K562 (cell line): ENCODE results near the gene MTA2. TPM values are rescaled to one million over a fixed set of nuclear protein-coding genes. Genes with fewer than 3 reads are reported as not detected.
"Not testable (repeated sequence)": the region's sequence is repeated elsewhere in the genome, so short reads cannot be mapped to it uniquely, and the experiment has no call there.

Source experiments
- ATAC-seq: fragments of 200-7000 bp; cut with Tn5 transposase; 3 replicates; pipeline ENCODE4 v1.9.1; 2020; ENCODE audit warnings: moderate library complexity
- BruUV-seq: library from RNA; stranded (reverse); fragments of 400-500 nt; replicated peaks from 2 replicates; lab custom pipeline; 2021; lab: Mats Ljungman, UMichigan
- CTCF ChIA-PET: fragments of 300-600 bp; formaldehyde crosslinking; extraction: SDS; loops from one replicate; lab custom pipeline; 2021; ENCODE audit warnings: low intra/inter-chr PET ratio; lab: Yijun Ruan, JAX
- POLR2A ChIA-PET: fragments of 300-600, 350-650 bp; sonication (Branson Sonifier 250); formaldehyde crosslinking; extraction: SDS; loops from one replicate; lab custom pipeline; 2021; ENCODE audit warnings: antibody characterized with exemption, inconsistent platforms; lab: Yijun Ruan, JAX
- DNase-seq, 4 experiments: peaks; one replicate each; pipeline versions ENCODE4 v3.0.0 to v3.0.0-alpha.2; 2011 to 2018; ENCODE audit warnings: low spot score in 3 of 4, mixed read lengths in 3 of 4; ENCODE audit errors: extremely low read depth in 1 of 4
- FAIRE-seq: peaks from 2 replicates; lab custom pipeline; 2011; peaks lifted over from hg19 to GRCh38; lab: Jason Lieb, UNC
- H2AFZ ChIP-seq: 2 replicates; pipeline ENCODE4 v1.6.0; 2011; ENCODE audit warnings: low read depth, low read length, control low read depth, inconsistent platforms
- H3K27ac ChIP-seq: fragments of 200-600 bp; 3 replicates; pipeline ENCODE4 v1.8.0; 2011; ENCODE audit warnings: low read depth, mild to moderate bottlenecking, control low read depth, inconsistent platforms, low read length, moderate library complexity, mixed read lengths; ENCODE audit errors: extremely low read depth
- H3K27me3 ChIP-seq, 2 experiments: fragments of 300-600 bp in 1 of 2; 2 replicates in 1 of 2; 3 replicates in 1 of 2; pipeline versions ENCODE4 v1.6.0 to v1.8.0; 2011; ENCODE audit warnings: inconsistent platforms in 2 of 2, low read length in 2 of 2, mild to moderate bottlenecking in 1 of 2, mixed read lengths in 1 of 2, moderate library complexity in 1 of 2; ENCODE audit not compliant: control insufficient read depth in 2 of 2, insufficient read depth in 2 of 2
- H3K36me3 ChIP-seq: fragments of 300-600 bp; 3 replicates; pipeline ENCODE4 v1.8.0; 2011; ENCODE audit warnings: mild to moderate bottlenecking, low read length, inconsistent platforms; ENCODE audit not compliant: control insufficient read depth, insufficient read depth
- H3K4me1 ChIP-seq, 2 experiments: fragments of 200-600 bp in 1 of 2; replicated peaks in 1 of 2; 2 replicates in 1 of 2; 3 replicates in 1 of 2; pipeline versions ENCODE4 v1.5.1 to v1.8.0; 2011; ENCODE audit warnings: inconsistent platforms in 2 of 2, low read length in 2 of 2, mild to moderate bottlenecking in 1 of 2, mixed read lengths in 1 of 2, moderate library complexity in 1 of 2; ENCODE audit not compliant: control insufficient read depth in 2 of 2, insufficient read depth in 2 of 2
- H3K4me2 ChIP-seq: 2 replicates; pipeline ENCODE4 v1.6.1; 2011; ENCODE audit warnings: low read length, control low read depth, inconsistent platforms, mixed read lengths; ENCODE audit not compliant: insufficient read depth
- H3K4me3 ChIP-seq: fragments of 200-600 bp; sonication (generic), shearing (Covaris generic); 2 replicates; pipeline ENCODE4 v1.5.1; 2016; ENCODE audit warnings: control low read depth, inconsistent platforms
- H3K79me2 ChIP-seq: fragments of 200-600 bp; 3 replicates; pipeline ENCODE4 v1.8.0; 2011; ENCODE audit warnings: low read length, inconsistent platforms; ENCODE audit not compliant: control insufficient read depth, insufficient read depth
- H3K9ac ChIP-seq, 2 experiments: 2 replicates each; pipeline versions ENCODE4 v1.6.0 to v1.6.1; 2011; ENCODE audit warnings: low read depth in 2 of 2, low read length in 2 of 2, control low read depth in 1 of 2, inconsistent platforms in 1 of 2, mild to moderate bottlenecking in 1 of 2, mixed read lengths in 1 of 2; ENCODE audit not compliant: insufficient read depth in 1 of 2
- H3K9me1 ChIP-seq: one replicate; pipeline ENCODE4 v1.6.0; 2011; ENCODE audit warnings: inconsistent platforms, mild to moderate bottlenecking, low read length, moderate library complexity; ENCODE audit not compliant: control insufficient read depth, insufficient read depth
- H3K9me3 ChIP-seq: replicated peaks from 2 replicates; pipeline ENCODE4 v1.5.1; 2011; ENCODE audit warnings: low read depth, low read length, inconsistent platforms; ENCODE audit not compliant: control insufficient read depth, insufficient read depth
- H4K20me1 ChIP-seq: replicated peaks from 2 replicates; pipeline ENCODE4 v1.6.1; 2011; ENCODE audit warnings: low read length, inconsistent platforms, mixed read lengths; ENCODE audit not compliant: control insufficient read depth, insufficient read depth
- FOXA3 ChIP-seq, 2 experiments: fragments of 450-650 bp in 1 of 2; sonication (generic) in 1 of 2; formaldehyde crosslinking; IDR thresholded peaks in 1 of 2; conservative IDR thresholded peaks in 1 of 2; 2 replicates each; pipeline versions ENCODE4 v1.4.0 to v1.8.0; 2020 to 2022; ENCODE audit warnings: mild to moderate bottlenecking in 2 of 2, missing genetic modification reagents in 1 of 2
- ZNF77 ChIP-seq: fragments of 250-450 bp; sonication (Bioruptor Pico); IDR thresholded peaks from 2 replicates; pipeline ENCODE4 v1.5.0; 2020
- WGBS: fragments of 100-300 bp; shearing (Covaris generic); methylation state at CpG from one replicate; pipeline ENCODE4 v1.1.6; 2016; ENCODE audit warnings: low coverage, mixed read lengths; ENCODE audit not compliant: insufficient coverage; ENCODE audit errors: missing lambda C conversion rate; 5-methylcytosine and 5-hydroxymethylcytosine counted together
- in situ Hi-C: fragments of 300-500 bp; cut with MboI; formaldehyde crosslinking; loops from 4 replicates; pipeline ENCODE4 v1.15.0; 2018; ENCODE audit warnings: inconsistent platforms, mixed read lengths
- intact Hi-C: fragments of 100-400 bp; cut with micrococcal nuclease; formaldehyde crosslinking; loops from 2 replicates; pipeline ENCODE4 v1.14.2; 2022
- polyA plus RNA-seq, 8 experiments: library from polyadenylated mRNA; depleted of rRNA in 4 of 8; stranded (reverse) in 5 of 8; unstranded in 3 of 8; fragments of >200 nt; fragmentation: Nextera tagmentation in 2 of 8; fragmentation: Illumina TruSeq in 1 of 8; extraction: Ambion mirVana in 2 of 8; extraction: Trizol in 1 of 8; gene quantifications; 2 replicates each; pipeline versions ENCODE4 v1.2.1 to v1.2.3, GENCODE V29; 2011 to 2014; ENCODE audit warnings: inconsistent platforms in 1 of 8, missing spikeins in 1 of 8
- total RNA-seq, 7 experiments: library from RNA; depleted of rRNA in 6 of 7; stranded (reverse); fragments of >200 nt in 6 of 7; fragmentation: Illumina TruSeq in 2 of 7; extraction: Trizol in 2 of 7; gene quantifications; 2 replicates each; pipeline versions ENCODE4 v1.2.1 to v1.2.3, GENCODE V29; 2011 to 2021; ENCODE audit warnings: low replicate concordance in 1 of 7

The MTA2 gene
- total and polyA plus RNA-seq, 9 of the 15 experiments (the other 6 are each of a cell fraction or from before 2014, with no cell fraction given): 6.2 to 220 (median 172) TPM

GRCh38 chr11:62560566-62561103 is 41.0 kb downstream of the MTA2 start (continued):
- TF ChIP-seq FOXA3 (CRISPR knock-in tag; conservative IDR thresholded peaks at IDR 0.05 in 1 of 2, IDR thresholded peaks at IDR 0.05 in 1 of 2) (peak in 1 of 2 experiments; percentile 79; a peak in 1 of 4 replicates), ZNF77 (CRISPR knock-in tag) (no peak)

GRCh38 chr11:62559626-62560025 is 42.0 kb downstream of the MTA2 start:
- not testable (repeated sequence) for DNase-seq, H3K9ac ChIP-seq, H3K9me1 ChIP-seq, H3K9me3 ChIP-seq, FAIRE-seq, H2AFZ ChIP-seq, H3K27ac ChIP-seq, ATAC-seq, H3K4me3 ChIP-seq, H3K27me3 ChIP-seq, H4K20me1 ChIP-seq, H3K4me2 ChIP-seq
- peaks cover 44 to 46% of the 10 kb centered on the region in 2 experiments for H3K4me1 ChIP-seq
- intact Hi-C loops: loop anchor here (1.0 kb wide), 1 partner anchor 163 kb away; no protein-coding TSS in a partner anchor
- WGBS: 87% methylated on average over 5 of the region's 5 CpGs
- ChIA-PET POLR2A (interaction anchor here (0.6 to 3.1 kb wide), 7 partner anchors 9 to 163 kb away, joined by 3 to 15 read pairs (median 7); partner anchors contain the start of genes AHNAK and EEF1G), CTCF (interaction anchor here (0.6 to 3.9 kb wide), 3 partner anchors 15 to 164 kb away, joined by 3 to 48 read pairs (median 15); no protein-coding TSS in a partner anchor)
- peaks cover 77% of the 10 kb centered on the region for H3K36me3 ChIP-seq
- peaks cover 27% of the 10 kb centered on the region for H3K79me2 ChIP-seq
- TSS peak; percentile 99 for BruUV-seq
- in situ Hi-C loops: loop anchor here (5.0 to 10.0 kb wide), 2 partner anchors 137 to 165 kb away; no protein-coding TSS in a partner anchor
